ENCODE results near the gene ADGRG1.

ADGRG1 gene

DNA sequence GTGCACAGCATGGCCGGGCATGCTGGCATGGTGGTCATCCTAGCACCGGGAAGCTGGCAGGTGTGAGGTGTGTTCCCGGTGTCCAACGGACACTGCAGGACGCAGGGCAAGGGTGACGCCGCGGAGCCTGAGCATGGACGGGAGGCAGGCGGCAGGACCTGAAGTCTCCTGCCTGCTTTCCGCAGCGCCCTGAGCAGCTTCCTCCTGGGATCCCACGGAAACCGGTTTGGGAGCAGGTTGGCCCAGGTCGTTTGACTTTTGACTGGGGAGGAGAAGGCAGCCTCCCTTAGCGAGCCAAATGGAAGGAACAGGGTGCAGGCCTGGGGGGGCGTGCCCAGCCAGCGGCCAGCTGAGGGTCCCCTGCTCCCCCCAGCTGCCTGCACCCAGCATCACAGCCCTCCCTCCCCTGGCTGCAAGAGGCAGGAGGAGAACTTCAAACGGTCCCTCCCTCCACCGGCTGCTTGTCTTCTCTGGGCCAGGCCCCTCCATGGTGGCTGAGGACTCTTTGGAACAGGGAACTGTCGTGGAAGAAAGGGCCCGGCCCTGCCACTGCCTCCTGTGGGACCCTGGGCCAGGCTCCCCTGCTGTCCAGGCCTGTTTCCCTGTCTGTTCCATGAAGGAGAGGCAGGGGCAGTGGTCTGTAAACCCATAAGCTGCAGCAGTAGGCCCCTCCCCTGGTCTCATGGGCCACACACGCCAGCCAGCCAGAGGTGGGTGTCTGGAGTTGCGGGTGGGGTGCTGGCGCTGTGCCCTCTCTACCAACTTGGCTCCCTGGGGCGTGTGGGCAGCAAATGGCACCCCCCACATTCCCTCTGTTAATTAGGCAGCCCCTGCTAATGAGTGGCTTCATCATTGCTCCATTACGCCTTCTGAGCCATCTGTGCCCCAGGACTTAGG, 7.8 kb upstream of the ADGRG1 start:
- no peak for DNase-seq (ENCODE audit: low spot score)

DNA sequence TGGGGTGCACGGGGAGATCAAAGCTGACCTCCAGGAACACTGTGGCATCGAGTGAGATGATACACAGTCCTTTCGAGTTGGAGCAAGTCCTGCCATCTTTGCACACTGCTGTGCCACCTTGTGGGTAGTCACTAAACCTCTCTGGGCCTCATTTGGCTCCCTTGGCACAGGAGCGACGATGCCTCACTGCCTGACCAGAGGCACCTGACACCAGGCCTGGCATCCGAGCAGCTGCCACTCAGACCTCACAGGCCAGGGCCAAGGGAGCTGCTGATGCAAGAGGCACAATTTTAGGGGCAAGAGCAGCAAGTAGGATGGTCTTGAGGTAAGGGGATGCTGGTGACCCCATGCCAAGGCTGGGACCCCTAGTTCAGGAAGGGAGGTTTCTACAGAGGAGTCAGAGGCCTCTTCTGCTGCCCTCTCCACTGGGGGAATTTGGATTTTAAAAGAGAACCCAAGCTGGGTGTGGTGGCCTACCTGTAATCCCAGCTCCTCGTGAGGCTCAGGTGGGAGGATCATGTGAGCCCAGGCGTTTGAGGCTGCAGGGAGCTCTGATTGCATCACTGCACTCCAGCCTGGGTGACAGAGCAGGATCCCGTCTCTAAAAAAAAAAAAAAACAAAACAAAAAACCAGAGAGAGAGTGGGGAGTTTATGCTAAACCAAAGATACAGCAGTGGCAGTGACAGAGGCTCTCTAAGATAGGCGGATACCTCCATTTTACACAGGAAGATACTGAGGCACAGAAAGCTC, 6.7 kb upstream of the ADGRG1 start:
- no peak for DNase-seq (ENCODE audit: low spot score)

DNA sequence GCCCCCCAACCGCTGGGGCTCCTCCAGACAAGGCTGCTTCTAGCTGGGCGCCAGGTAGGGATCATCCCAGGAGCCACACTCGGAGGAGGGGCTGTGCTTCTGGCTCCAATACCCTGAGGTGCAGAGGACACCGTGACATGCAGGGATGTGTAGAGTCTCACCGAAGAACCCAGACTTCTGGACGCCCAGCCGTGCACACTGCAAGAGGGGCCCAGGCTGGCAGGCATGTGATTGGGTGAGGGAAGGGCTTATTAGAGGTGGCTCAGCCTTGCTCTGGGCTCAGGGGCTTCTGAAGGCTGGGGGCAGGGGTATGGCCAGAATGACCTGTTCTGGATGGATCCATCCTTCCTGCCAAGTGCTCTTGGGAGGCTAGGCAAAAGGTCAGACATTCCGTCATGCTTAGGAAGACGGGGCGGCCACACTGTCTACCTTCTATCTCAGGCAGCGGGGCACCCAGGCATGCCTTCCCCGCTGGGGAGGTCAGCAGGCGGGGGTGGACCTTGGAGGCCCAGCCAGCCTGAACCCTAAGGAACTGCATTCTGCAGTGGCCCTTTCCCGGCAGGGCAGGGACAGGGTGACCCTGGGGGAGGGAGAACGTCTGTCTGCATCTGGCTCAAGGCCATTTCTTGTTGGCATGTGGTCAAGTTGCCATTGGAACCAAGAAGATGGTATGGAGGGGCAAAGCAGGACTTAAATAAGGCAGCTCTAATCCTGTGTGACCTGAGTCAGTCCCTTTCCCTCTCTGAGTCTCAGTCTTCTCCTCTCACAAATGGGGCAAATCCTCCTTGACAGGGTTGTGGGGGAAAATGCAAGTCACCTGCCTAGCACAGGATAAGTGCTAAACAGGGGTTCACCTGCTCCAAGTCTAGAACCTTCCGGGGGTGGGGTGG, 5.8 kb upstream of the ADGRG1 start:
- DNase-seq (ENCODE audit: low spot score): no peak

DNA sequence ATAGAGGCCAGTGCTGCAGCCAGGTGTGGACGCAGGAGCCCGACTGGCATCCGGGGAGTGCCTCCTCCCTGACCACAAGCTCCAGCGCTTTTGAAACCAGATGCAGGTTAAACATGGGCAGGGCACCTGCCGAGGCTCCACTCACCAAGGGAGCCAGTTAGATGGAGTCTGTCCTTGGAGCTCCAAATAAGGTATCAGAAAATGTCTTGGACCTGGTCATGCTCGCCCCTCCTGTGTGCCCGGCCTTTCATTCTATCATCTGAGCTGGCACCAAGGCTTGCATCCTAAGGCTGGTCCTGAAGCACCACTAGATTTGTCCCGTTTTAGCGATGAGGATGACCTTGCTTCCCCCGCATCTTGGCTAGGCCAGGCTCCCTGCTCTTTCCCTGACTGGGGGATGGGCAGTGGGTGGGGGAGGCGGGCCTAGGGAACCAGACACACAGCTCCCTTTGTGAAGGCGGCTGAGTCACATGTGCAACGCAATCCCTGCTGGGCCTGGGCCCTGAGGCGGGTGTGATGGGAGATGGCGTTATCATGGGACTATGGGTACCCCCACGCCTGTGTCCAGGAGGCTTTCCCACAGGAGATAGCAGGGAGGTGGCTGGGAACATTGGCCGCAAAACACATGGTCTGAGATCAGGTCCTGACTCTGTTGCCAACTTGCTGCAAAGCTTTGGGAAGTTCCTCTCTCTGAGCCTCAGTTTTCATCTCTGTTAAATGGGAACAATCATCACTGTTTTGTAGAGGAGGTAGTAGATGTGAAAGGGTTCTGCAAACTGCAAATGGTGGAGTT, 5.0 kb upstream of the ADGRG1 start:
- DNase-seq (ENCODE audit: low spot score): peak; percentile 69

DNA sequence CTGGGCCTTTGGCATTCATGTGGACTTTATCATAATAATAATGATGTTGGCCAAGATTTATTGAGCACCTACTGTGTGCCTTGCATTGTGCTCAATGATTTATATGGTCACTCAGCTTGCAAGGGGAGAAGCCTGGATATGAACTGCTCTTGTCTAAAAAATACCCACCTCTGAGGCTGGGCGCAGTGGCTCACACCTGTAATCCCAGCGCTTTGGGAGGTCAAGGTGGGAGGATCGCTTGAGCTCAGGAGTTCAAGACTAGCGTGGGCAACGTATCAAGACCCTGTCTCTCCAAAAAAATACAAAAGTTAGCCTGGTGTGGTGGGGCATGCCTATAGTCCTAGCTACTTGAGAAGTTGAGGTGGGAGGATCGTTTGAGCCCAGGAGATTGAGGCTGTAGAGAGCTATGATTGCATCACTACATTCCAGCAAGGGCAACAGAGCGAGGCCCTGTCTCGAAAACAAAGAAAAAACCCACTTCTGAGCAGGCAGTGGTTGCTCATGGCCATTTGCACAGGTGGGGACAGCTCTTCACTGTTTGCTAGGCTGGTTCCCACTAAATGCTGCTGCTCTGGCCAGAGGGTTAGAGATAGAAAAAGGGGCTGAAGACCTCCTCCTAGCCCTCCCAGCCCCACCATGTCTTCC, 4.3 kb upstream of the ADGRG1 start:
- DNase-seq (ENCODE audit: low spot score): no peak

DNA sequence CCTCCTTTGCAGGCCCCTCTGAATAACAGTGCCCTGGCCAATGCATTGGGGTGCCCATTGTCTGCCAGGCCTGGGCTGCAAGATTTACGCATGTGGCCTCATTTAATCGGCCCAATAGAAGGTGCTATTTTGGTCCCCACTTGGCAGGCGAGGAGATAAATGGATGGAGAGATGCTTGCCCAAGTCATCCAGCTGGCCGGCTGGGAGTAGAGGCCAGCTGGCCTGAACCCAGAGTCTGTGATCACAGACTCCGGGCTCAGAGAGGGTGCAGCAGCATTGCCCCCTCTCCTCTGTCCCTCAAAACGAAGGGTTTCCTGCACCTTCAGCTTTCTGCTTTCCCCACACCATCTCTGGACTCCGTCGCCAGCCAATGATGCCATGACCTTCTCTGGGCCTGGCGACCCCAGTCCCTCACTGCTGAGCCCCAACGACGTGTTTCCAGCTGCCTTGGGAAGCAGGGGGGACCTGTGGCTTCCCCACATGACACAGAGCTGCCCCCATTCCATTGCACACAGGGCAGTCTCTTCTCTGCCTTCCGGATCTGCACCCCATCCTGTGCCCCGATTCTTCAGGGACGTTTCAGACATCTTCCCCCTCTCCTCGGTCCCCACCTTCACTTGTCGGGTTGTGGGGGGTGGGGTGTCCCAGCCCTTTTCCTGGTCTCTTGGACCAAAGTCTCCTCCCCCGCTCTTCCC, 3.5 kb upstream of the ADGRG1 start:
- DNase-seq (ENCODE audit: low spot score): no peak

DNA sequence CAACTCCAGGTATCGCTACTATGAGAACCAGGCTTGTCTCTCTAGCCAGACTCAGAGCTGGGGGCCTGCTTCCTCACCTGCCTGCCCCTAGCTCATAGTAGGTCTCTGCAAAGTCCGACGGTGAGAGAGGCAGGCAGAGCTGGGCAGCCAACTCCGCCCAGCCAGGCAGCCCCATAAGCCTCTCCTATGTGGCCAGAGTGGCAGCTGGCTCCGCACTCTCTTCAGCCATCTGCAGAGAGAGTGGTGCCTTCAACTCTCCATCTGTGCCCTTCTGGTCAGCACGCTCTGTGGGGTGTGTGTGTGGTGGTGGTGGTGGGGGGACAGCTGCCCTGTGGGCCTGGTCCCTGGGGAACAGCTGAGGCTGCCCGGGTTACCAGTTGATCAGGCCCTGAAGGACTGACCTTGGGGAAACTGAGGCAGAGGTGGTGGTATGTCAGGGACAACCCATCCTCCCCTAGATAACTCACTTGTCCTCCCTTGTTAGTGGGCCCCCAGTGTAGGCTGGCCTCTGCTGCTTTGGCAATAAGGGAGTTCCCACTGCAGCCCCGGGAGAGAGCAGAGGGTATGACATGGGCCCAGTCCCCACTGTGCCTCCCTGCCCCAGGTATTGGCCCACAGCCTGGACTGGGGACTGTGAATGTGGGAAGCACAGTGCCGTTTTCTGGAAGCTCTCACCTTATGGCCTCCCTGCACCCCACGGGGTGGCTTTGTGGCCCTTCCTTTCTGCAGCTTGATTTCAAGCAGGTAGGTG, 1.8 kb upstream of the ADGRG1 start:
- DNase-seq (ENCODE audit: low spot score): no peak

DNA sequence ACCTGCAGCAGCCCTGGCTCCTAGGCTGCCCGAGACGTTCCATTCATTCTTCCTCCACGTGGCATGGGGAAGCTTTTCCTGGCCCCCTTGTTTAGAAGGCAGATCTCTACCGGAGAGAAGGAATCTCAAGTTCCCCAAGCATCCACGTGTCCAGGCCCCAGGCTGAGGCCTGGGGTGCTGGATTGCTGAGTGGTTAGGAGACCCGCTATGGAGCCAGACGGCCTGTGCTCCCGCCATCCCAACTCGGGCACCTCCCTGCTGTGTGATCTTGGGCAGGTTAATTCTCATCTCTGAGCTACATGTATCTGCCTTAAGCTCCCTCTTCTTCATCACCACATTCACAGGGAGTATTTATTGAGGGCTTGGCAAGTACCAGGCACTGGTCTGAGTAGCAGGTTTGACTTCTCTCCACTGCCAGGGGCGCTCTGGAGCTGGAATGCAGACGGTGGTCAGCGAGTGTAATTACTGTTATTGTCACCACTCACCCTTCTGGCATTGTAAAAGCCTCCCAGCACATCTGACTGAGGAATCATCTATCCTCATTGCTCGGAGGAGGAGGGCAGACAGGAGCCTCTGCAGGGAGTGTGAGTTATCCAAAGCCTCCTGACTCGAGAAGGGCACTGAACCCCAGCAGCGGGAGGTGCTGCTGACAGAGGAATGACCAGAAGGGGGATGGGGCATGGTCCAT, 1.1 kb upstream of the ADGRG1 start:
- DNase-seq (ENCODE audit: low spot score): no peak

DNA sequence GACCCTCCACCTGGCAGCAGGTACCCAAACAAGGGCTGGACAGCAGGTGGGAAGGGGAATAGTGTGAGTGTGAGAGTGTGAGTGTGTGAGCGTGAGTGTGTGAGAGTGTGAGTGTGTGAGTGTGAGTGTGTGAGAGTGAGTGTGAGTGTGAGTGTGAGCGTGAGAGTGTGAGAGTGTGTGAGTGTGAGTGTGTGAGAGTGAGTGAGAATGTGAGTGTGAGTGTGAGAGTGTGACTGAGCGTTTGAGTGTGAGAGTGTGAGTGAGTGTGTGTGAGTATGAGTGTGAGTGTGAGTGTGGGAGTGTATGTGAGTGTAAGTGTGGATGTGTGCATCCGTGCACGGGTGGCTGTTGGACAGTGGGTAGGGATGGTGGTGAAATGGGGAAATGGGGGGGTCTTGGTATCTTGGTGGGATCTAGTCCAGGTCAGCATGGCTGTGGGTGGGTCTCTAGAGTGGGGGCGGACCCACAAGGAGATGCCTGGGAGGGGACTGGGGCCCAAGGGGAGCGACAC, 408 bp downstream of the ADGRG1 start:
- DNase-seq (ENCODE audit: low spot score): no peak

DNA sequence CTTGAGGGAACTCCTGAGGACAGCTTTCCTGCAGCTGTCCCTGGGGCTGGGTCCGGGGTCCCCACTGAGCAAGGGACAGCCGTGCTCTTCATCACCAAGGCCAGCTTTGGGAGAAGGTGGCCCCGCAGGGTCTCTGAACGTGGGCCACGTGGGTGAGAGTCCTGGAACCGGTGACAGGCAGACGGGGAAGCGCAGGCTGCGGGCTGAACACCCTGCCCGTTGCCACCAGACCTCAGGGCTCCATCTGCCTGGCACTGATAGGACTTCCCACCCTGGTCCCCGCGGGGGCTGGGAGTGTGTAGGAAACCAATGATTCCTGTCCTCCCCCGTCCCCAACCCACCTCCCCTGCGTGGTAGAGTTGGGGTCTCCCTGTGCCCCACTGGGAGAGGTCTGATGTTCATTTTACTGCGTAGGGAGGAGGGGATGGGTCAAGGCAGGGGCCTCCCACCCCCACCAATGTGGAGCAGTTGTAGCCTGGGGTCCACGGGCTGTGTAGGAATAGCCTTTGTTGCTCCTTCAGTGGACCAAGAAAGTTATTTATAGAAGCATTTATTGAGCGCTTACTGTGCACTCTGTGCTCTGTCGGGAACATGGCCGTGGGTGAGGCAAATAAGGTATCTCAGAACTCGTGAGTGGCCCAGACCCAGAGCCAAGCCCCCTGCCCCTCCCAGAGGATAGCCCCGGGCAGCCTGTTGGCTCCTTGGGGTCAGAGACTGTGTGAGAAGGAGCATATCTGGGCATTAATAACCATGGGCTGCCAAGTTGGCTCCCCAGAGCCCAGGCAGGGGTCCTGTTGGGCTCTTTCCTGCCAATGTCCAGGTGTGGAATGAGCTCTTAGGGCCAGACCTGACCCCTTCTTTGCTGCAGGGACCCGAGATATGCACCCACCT, 1.3 kb downstream of the ADGRG1 start:
- no peak for DNase-seq (ENCODE audit: low spot score)

DNA sequence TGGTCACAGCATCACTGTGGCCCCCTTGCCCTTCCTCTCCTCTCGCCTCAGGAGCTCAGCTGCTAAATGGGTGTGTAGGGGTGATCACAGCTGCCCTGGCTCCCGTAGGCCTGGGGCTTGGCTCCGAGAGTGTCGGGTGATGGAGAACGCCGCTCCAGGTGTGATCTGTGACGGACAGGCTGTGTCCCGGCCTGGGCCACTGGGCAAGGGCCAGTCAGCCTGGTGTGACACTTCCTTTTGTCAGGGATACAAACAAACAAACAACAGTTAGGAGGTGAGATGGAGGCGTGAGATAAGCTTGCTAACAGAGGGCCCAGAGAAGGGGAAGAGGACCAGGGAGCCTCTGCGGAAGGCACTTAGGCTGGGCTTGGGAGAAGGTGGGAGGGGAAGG, 2.0 kb downstream of the ADGRG1 start:
- DNase-seq (ENCODE audit: low spot score): no peak

DNA sequence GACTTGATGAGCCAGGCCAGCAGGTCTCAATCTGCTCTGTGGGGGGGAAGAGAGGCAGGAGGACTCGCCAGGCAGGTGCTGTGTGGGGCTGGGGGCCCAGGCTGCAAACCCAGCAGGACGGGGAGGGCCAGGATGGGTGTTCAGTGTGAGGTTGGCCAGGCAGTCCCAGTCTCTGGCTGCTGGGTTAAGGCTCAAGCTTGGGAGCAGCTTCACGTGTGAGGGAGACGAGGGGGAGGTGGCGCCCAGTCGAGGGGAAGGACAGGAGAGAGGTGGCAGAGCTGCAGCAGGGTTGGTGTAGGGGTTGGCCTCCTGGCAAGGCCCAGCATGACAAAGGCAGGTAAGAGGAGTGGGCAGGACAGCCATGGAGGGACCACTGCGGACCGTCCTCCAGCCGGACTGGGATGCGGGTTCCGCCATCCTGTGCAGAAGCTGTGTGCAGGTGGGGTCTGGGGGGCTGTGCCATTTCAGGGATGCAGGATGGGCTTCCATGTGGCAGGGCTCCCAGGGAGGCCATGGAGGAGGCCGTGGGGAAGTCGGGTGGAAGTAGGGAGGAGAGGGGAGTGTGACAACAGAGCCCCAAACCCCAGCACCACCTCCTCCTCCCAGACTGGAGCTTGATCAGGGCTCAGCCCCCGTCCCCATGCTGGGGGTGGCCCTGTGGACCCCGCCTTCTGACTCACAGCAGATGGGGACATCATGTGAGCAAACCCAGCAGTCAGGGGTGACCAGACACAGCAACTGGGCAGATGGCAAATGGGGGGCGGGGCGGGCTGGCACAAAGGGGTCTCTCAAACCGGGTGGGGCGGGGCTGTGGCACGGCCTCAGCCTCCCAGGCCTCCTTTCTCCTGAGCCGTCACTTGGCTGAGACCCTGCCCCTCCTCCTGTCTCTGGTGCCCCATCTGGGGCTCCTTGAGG, 2.8 kb downstream of the ADGRG1 start:
- DNase-seq (ENCODE audit: low spot score): no peak

DNA sequence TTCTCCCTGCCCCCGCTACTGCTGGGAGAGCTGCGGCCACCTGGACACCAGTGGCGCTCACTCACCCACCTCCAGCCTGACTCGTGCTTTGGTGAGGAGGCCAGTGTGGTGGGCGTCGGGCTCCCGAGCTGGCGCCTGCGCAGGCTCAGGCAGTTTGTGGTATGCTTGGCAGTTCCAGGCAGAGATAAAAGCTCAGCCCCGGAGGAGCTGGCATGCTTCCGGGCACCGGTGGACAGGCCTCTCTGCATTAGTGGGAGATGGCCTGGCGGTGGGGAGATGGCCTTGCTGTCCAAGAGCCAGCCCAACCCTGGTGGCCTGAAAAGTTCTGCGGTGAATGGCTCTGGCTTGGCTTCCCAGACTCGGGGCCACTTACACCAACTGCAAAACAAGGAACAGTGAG, 4.1 kb downstream of the ADGRG1 start:
- no peak for DNase-seq (ENCODE audit: low spot score)

DNA sequence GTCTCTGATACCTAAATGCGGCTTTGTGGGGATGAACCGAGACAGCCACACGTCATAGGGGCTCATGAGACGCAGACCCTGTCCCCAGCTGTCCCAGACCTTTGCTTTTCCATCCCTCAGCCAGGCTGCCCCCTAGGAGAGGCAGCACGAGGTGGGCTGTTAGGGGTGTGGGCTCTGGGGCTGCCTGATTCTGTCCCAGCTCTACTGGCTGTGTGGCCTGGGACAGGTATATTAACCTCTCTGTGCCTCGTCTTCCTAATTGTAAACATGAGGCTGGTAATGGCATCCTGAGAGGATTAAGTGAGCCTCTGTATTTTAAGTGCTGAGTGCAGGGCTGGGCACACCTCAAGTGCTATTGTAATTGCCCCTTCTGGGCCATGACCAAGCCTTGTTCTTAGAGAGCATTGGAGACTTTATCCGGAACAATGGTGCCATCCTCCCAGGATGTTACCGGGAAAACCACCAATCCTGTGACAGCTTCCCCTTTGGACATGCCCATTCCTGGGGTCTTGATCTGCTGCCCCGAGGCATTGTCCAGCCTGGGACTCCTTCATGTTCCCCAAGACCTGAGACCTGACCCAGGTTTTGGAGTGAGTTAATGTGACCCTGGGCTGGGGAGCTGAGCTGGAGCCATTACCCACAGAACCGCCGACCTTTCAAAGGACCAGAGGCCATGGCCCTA, 5.1 kb downstream of the ADGRG1 start:
- no peak for DNase-seq (ENCODE audit: low spot score)

DNA sequence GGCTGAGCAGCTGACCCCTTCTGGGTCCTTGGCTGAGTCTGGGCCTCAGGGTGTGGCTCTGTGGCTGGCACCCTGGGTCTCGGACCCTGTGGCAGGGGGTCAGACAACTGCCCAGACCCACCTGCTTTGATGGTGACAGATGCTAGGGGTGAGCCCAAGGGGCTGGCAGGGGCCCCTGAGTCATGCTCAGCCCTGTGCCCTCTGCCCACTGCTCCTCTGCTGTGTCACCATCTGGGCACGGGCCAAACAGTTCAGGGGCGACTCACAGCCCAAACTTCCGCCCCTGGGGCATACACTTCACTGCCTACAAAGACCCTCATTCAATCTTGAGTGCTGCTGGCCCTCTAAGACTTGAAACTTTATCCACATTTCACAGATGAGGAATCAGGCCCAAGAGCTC, 5.7 kb downstream of the ADGRG1 start:
- peak; percentile 70 for DNase-seq (ENCODE audit: low spot score)

Measured in COLO829 (cell line).